ENCODE data around the gene TFDP1. TPM values are rescaled to one million over a fixed set of nuclear protein-coding genes. Genes with fewer than 3 reads are reported as not detected.

TFDP1 gene
- polyA plus RNA-seq, 5 donors, result 77.4 to 87.3 (median 80.6) TPM

GRCh38 chr13:113661509-113661908 is 77.0 kb downstream of the TFDP1 start:
- DNase-seq, result no peak

GRCh38 chr13:113663934-113664333 is 79.4 kb downstream of the TFDP1 start:
- no peak for DNase-seq

- no peak for DNase-seq
These were observed 80.4 kb downstream of the TFDP1 start for GRCh38 chr13:113664751-113665596.

GRCh38 chr13:113665597-113666328 is 81.2 kb downstream of the TFDP1 start:
- no peak for DNase-seq

GRCh38 chr13:113666329-113666670 is 81.7 kb downstream of the TFDP1 start:
- DNase-seq, result no peak

GRCh38 chr13:113666951-113667701 is 82.6 kb downstream of the TFDP1 start, which contains the start of gene GRK1:
GRK1 (plus strand) TSS chr13:113667219; CDS start chr13:113667387, 168 bp downstream.
- no peak for DNase-seq

GRCh38 chr13:113667771-113668490 is 83.4 kb downstream of the TFDP1 start:
- no peak for DNase-seq

GRCh38 chr13:113668491-113668971 is 84.0 kb downstream of the TFDP1 start:
- DNase-seq, result no peak

- DNase-seq, result no peak
These were observed 84.7 kb downstream of the TFDP1 start for GRCh38 chr13:113669231-113669754.

GRCh38 chr13:113669755-113670341 is 85.3 kb downstream of the TFDP1 start:
- DNase-seq, result no peak

- no peak for DNase-seq
These were observed 86.0 kb downstream of the TFDP1 start for GRCh38 chr13:113670541-113670940.

- DNase-seq, result no peak
These were observed 86.8 kb downstream of the TFDP1 start for GRCh38 chr13:113671066-113672001.

GRCh38 chr13:113672002-113672651 is 87.6 kb downstream of the TFDP1 start:
- DNase-seq, result no peak

Other genes with a start within 250 kb of the TFDP1 start
- gene GRTP1, start 220.6 kb upstream of the TFDP1 start, polyA plus RNA-seq (ENCODE audit: insufficient read depth in 1 of 5, insufficient read length in 5 of 5, low replicate concordance in 1 of 5), result 10 to 100 TPM in 1 of 5 donors, 1 to 10 TPM in 4; 4.9 to 11.1 (median 8.8) TPM
- 10 to 100 TPM in 1 of 5 donors, 1 to 10 TPM in 4; 1.1 to 12.4 (median 1.2) TPM for gene ADPRHL1, start 131.3 kb upstream of the TFDP1 start, polyA plus RNA-seq (ENCODE audit: insufficient read depth in 1 of 5, insufficient read length in 5 of 5, low replicate concordance in 1 of 5)
- 10 to 100 TPM; 17.2 to 22.1 (median 19.0) TPM for gene DCUN1D2, start 94.0 kb upstream of the TFDP1 start, polyA plus RNA-seq (ENCODE audit: insufficient read depth in 1 of 5, insufficient read length in 5 of 5, low replicate concordance in 1 of 5)
- gene ATP4B, start 73.4 kb downstream of the TFDP1 start, polyA plus RNA-seq (ENCODE audit: insufficient read depth in 1 of 5, insufficient read length in 5 of 5, low replicate concordance in 1 of 5), result under 1 TPM in 4 of 5 donors, not detected in 1; 0.36 to 0.55 (median 0.46) TPM
- 1 to 10 TPM in 4 of 5 donors, under 1 TPM in 1; 0.99 to 3.0 (median 1.5) TPM for gene GRK1, start 82.5 kb downstream of the TFDP1 start, polyA plus RNA-seq (ENCODE audit: insufficient read depth in 1 of 5, insufficient read length in 5 of 5, low replicate concordance in 1 of 5)
- 10 to 100 TPM in 4 of 5 donors, 1 to 10 TPM in 1; 8.5 to 17.4 (median 13.3) TPM for gene TMEM255B, start 174.5 kb downstream of the TFDP1 start, polyA plus RNA-seq (ENCODE audit: insufficient read depth in 1 of 5, insufficient read length in 5 of 5, low replicate concordance in 1 of 5)